Calu3 (cell line): ENCODE measurements around the gene MOCS2. TPM values are rescaled to one million over a fixed set of nuclear protein-coding genes. Genes with fewer than 3 reads are reported as not detected.

Source experiments
- BruUV-seq: library from RNA; stranded (reverse); fragments of 400-500 nt; replicated peaks from 2 replicates; lab custom pipeline; 2021; lab: Mats Ljungman, UMichigan
- CTCF ChIA-PET: fragments of 300-600 bp; sonication (Branson Sonifier 250); formaldehyde crosslinking; loops from one replicate; lab custom pipeline; 2022; ENCODE audit warnings: antibody characterized with exemption; lab: Charles Lee
- DNase-seq: peaks from one replicate; pipeline ENCODE4 v3.0.0; 2022
- H3K27ac Mint-ChIP-seq: one replicate; pipeline ENCODE4 v1.8.0; 2022; ENCODE audit warnings: mixed read lengths; ENCODE audit not compliant: unreplicated experiment
- H3K27me3 Mint-ChIP-seq: one replicate; pipeline ENCODE4 v1.8.0; 2022; ENCODE audit warnings: mixed read lengths; ENCODE audit not compliant: unreplicated experiment
- H3K36me3 Mint-ChIP-seq: one replicate; pipeline ENCODE4 v1.8.0; 2022; ENCODE audit warnings: mild to moderate bottlenecking, moderate library complexity, mixed read lengths; ENCODE audit not compliant: insufficient read depth, unreplicated experiment
- H3K4me1 Mint-ChIP-seq: one replicate; pipeline ENCODE4 v1.8.0; 2022; ENCODE audit warnings: mild to moderate bottlenecking, low read depth, mixed read lengths; ENCODE audit not compliant: unreplicated experiment
- H3K4me3 Mint-ChIP-seq: one replicate; pipeline ENCODE4 v1.8.0; 2022; ENCODE audit warnings: mild to moderate bottlenecking, low read depth, moderate library complexity, mixed read lengths; ENCODE audit not compliant: unreplicated experiment
- H3K9me3 Mint-ChIP-seq: one replicate; pipeline ENCODE4 v1.8.0; 2022; ENCODE audit warnings: low read depth, mixed read lengths; ENCODE audit not compliant: unreplicated experiment
- CTCF ChIP-seq: fragments of 200-600 bp; IDR thresholded peaks from one replicate; pipeline ENCODE4 v1.8.0; 2022; ENCODE audit warnings: antibody characterized with exemption; ENCODE audit not compliant: unreplicated experiment
- intact Hi-C: fragments of 100-400 bp; cut with micrococcal nuclease; formaldehyde crosslinking; loops from one replicate; pipeline ENCODE4 v1.10.0; 2022; ENCODE audit not compliant: unreplicated experiment
- total RNA-seq: library from RNA; stranded (reverse); gene quantifications from 2 replicates; pipeline ENCODE4 v1.2.3, GENCODE V29; 2022

The MOCS2 gene
- total RNA-seq, 1 experiment from 2014 or later = 42.6 TPM

GRCh38 chr5:53109056-53109442, 508 bp downstream of the MOCS2 start:
- H3K4me3 Mint-ChIP-seq = peak overlapping the region; percentile 91
- no TSS peak for BruUV-seq
- H3K9me3 Mint-ChIP-seq = no peaks in the 10 kb centered on the region
- no peak for TF ChIP-seq CTCF
- CTCF ChIA-PET = interaction anchor here (1.1 kb wide), 1 partner anchor 161 kb away, joined by 3 read pairs; no protein-coding TSS in a partner anchor
- DNase-seq = no peak
- intact Hi-C loops = no loop called here
- no peaks in the 10 kb centered on the region for H3K27me3 Mint-ChIP-seq
- H3K4me1 Mint-ChIP-seq = peaks cover 22% of the 10 kb centered on the region
- peaks cover 27% of the 10 kb centered on the region for H3K36me3 Mint-ChIP-seq
- peak overlapping the region; percentile 69 for H3K27ac Mint-ChIP-seq

- no peak for TF ChIP-seq CTCF
- Mint-ChIP-seq H3K4me1 (peaks cover 19% of the 10 kb centered on the region), H3K4me3 (no peak overlapping the region), H3K27me3 (no peaks in the 10 kb centered on the region), H3K9me3 (no peaks in the 10 kb centered on the region), H3K27ac (no peak overlapping the region), H3K36me3 (peaks cover 40% of the 10 kb centered on the region)
- intact Hi-C loops = no loop called here
- CTCF ChIA-PET = no interaction called here
- no TSS peak for BruUV-seq
- DNase-seq = no peak
Measured at GRCh38 chr5:53105611-53106300, 3.8 kb downstream of the MOCS2 start.

- CTCF ChIA-PET = no interaction called here
- no peak for DNase-seq
Measured at GRCh38 chr5:53100606-53101005, 9.0 kb downstream of the MOCS2 start.

GRCh38 chr5:53099546-53099945, 10.0 kb downstream of the MOCS2 start:
- H3K27ac Mint-ChIP-seq = peak overlapping the region; percentile 14
- H3K36me3 Mint-ChIP-seq = peaks cover 67% of the 10 kb centered on the region
- no peak overlapping the region for H3K4me3 Mint-ChIP-seq
- DNase-seq = no peak
- H3K4me1 Mint-ChIP-seq = peaks cover 13% of the 10 kb centered on the region
- CTCF ChIA-PET = interaction anchor here (0.7 kb wide), 1 partner anchor 150 kb away, joined by 3 read pairs; no protein-coding TSS in a partner anchor
- TF ChIP-seq CTCF = no peak
- no TSS peak for BruUV-seq
- intact Hi-C loops = no loop called here
- no peaks in the 10 kb centered on the region for H3K9me3 Mint-ChIP-seq
- H3K27me3 Mint-ChIP-seq = no peaks in the 10 kb centered on the region

More at GRCh38 chr5:53100606-53101005, 9.0 kb downstream of the MOCS2 start:
- intact Hi-C loops = no loop called here
- H3K4me1 Mint-ChIP-seq = peaks cover 19% of the 10 kb centered on the region
- H3K27me3 Mint-ChIP-seq = no peaks in the 10 kb centered on the region
- no peak overlapping the region for H3K27ac Mint-ChIP-seq
- no peaks in the 10 kb centered on the region for H3K9me3 Mint-ChIP-seq
- H3K36me3 Mint-ChIP-seq = peaks cover 58% of the 10 kb centered on the region
- H3K4me3 Mint-ChIP-seq = no peak overlapping the region
- BruUV-seq = no TSS peak
- no peak for TF ChIP-seq CTCF
